Measurements from ENCODE around the gene GSC2.

Gene GSC2

GRCh38 chr22:19114984-19115552 is 35.0 kb downstream of the GSC2 start:
- DNase-seq = no peak

GRCh38 chr22:19113429-19113828 is 36.7 kb downstream of the GSC2 start:
- DNase-seq = no peak

- no peak for DNase-seq
Measured at GRCh38 chr22:19111584-19111983, 38.5 kb downstream of the GSC2 start.

- DNase-seq = no peak
Measured at GRCh38 chr22:19111140-19111539, 39.0 kb downstream of the GSC2 start.

GRCh38 chr22:19110646-19111045 is 39.4 kb downstream of the GSC2 start:
- no peak for DNase-seq

- DNase-seq = no peak
Measured at GRCh38 chr22:19110064-19110458, 40.0 kb downstream of the GSC2 start.

- peak; percentile 6 for DNase-seq
Measured at GRCh38 chr22:19109198-19110063, 40.7 kb downstream of the GSC2 start.

GRCh38 chr22:19108807-19109197 is 41.3 kb downstream of the GSC2 start:
- no peak for DNase-seq

GRCh38 chr22:19107730-19108074 is 42.4 kb downstream of the GSC2 start:
- DNase-seq = no peak

- no peak for DNase-seq
Measured at GRCh38 chr22:19106886-19107729, 43.0 kb downstream of the GSC2 start.

GRCh38 chr22:19105867-19106802 is 44.0 kb downstream of the GSC2 start:
- DNase-seq = no peak

GRCh38 chr22:19105456-19105855 is 44.6 kb downstream of the GSC2 start:
- DNase-seq = no peak

- no peak for DNase-seq
Measured at GRCh38 chr22:19103880-19104821, 45.9 kb downstream of the GSC2 start.

GRCh38 chr22:19098157-19098556 is 51.9 kb downstream of the GSC2 start:
- DNase-seq = no peak

- no peak for DNase-seq
Measured at GRCh38 chr22:19097518-19097917, 52.6 kb downstream of the GSC2 start.

Data from amniotic stem cell (primary cell).